B cell (primary cell): Measurements from ENCODE around the gene UMODL1. TPM values are rescaled to one million over a fixed set of nuclear protein-coding genes. Genes with fewer than 3 reads are reported as not detected.

Experiments
- ATAC-seq: fragments of 200-7000 bp; cut with Tn5 transposase; one replicate; pipeline ENCODE4 v1.10.0; 2021; ENCODE audit warnings: low read depth, mild to moderate bottlenecking, moderate number of reproducible peaks, moderate library complexity
- CTCF ChIA-PET: fragments of 350-600 bp; sonication (Branson Sonifier 250); formaldehyde crosslinking; loops from one replicate; lab custom pipeline; 2021; ENCODE audit warnings: antibody characterized with exemption, inconsistent platforms; lab: Charles Lee
- POLR2A ChIA-PET: fragments of 350-600 bp; sonication (Branson Sonifier 250); formaldehyde crosslinking; loops from one replicate; lab custom pipeline; 2021; ENCODE audit warnings: antibody characterized with exemption; lab: Charles Lee
- DNase-seq: peaks from one replicate; pipeline ENCODE4 v3.0.0; 2013
- H2AFZ ChIP-seq: 2 replicates; pipeline ENCODE4 v1.6.1; 2012; ENCODE audit warnings: mild to moderate bottlenecking, low read depth, low read length; ENCODE audit not compliant: insufficient read depth, poor library complexity, severe bottlenecking
- H3K27ac ChIP-seq, 2 donors: 1 replicate in 1 of 2; 2 replicates in 1 of 2; pipeline ENCODE4 v1.5.1; 2012 to 2013; ENCODE audit warnings: low read length in 2 of 2, mild to moderate bottlenecking in 2 of 2, moderate library complexity in 1 of 2
- H3K27me3 ChIP-seq, 4 experiments: fragments of 200-600 bp in 1 of 4; sonication (generic) in 1 of 4; replicated peaks in 1 of 4; 1 replicate in 2 of 4; 2 replicates in 2 of 4; pipeline versions ENCODE4 v1.6.1 to v1.7.0; 2013 to 2016; ENCODE audit warnings: low read length in 3 of 4, mild to moderate bottlenecking in 2 of 4, mixed read lengths in 1 of 4, moderate library complexity in 1 of 4; ENCODE audit not compliant: insufficient read depth in 4 of 4, control insufficient read depth in 3 of 4; ENCODE audit errors: control extremely low read depth in 1 of 4
- H3K36me3 ChIP-seq, 2 experiments: replicated peaks in 1 of 2; 1 replicate in 1 of 2; 2 replicates in 1 of 2; pipeline versions ENCODE4 v1.6.1 to v1.7.1; 2013; ENCODE audit warnings: low read length in 1 of 2; ENCODE audit not compliant: insufficient read depth in 2 of 2, control insufficient read depth in 1 of 2; ENCODE audit errors: control extremely low read depth in 1 of 2, extremely low read depth in 1 of 2
- H3K4me1 ChIP-seq, 2 donors: fragments of 200-600 bp in 1 of 2; sonication (generic) in 1 of 2; 1 replicate in 1 of 2; 2 replicates in 1 of 2; pipeline versions ENCODE4 v1.5.1 to v1.6.1; 2013 to 2017; ENCODE audit warnings: low read length in 2 of 2; ENCODE audit not compliant: control insufficient read depth in 2 of 2, insufficient read depth in 2 of 2
- H3K4me2 ChIP-seq: replicated peaks from 2 replicates; pipeline ENCODE3; 2012; ENCODE audit warnings: mild to moderate bottlenecking, low read depth, low read length; ENCODE audit not compliant: poor library complexity, severe bottlenecking
- H3K4me3 ChIP-seq, 5 experiments: fragments of 200-600 bp in 1 of 5; sonication (generic) in 1 of 5; 1 replicate in 3 of 5; 2 replicates in 2 of 5; pipeline versions ENCODE4 v1.5.1 to v1.7.0; 2011 to 2016; ENCODE audit warnings: low read length in 4 of 5, mild to moderate bottlenecking in 4 of 5, low read depth in 2 of 5, control low read depth in 1 of 5, moderate library complexity in 1 of 5; ENCODE audit not compliant: insufficient read depth in 1 of 5; ENCODE audit errors: control extremely low read depth in 1 of 5, extremely low read depth in 1 of 5
- H3K79me2 ChIP-seq: fragments of 200-600 bp; sonication (generic); one replicate; pipeline ENCODE4 v1.6.0; 2016; ENCODE audit warnings: low read length; ENCODE audit not compliant: control insufficient read depth, insufficient read depth
- H3K9ac ChIP-seq: fragments of 200-600 bp; sonication (generic); 2 replicates; pipeline ENCODE4 v1.6.1; 2017; ENCODE audit warnings: mild to moderate bottlenecking, low read length, moderate library complexity
- H3K9me3 ChIP-seq, 3 donors: one replicate each; pipeline versions ENCODE4 v1.6.1 to v1.7.1; 2013; ENCODE audit warnings: low read length in 2 of 3; ENCODE audit not compliant: control insufficient read depth in 2 of 3, insufficient read depth in 1 of 3; ENCODE audit errors: control extremely low read depth in 1 of 3
- H4K20me1 ChIP-seq: 2 replicates; pipeline ENCODE4 v1.6.0; 2012; ENCODE audit warnings: mild to moderate bottlenecking, low read length; ENCODE audit not compliant: insufficient read depth, control insufficient read depth, poor library complexity, severe bottlenecking
- H3K27ac Mint-ChIP-seq: one replicate; pipeline ENCODE4 v1.8.0; 2021; ENCODE audit warnings: mixed read lengths
- H3K27me3 Mint-ChIP-seq: one replicate; pipeline ENCODE4 v1.8.0; 2021; ENCODE audit warnings: mixed read lengths
- H3K4me1 Mint-ChIP-seq: one replicate; pipeline ENCODE4 v1.8.0; 2021; ENCODE audit warnings: mixed read lengths
- H3K4me3 Mint-ChIP-seq: one replicate; pipeline ENCODE4 v1.8.0; 2021; ENCODE audit warnings: mixed read lengths
- H3K9me3 Mint-ChIP-seq: one replicate; pipeline ENCODE4 v1.8.0; 2022; ENCODE audit warnings: mixed read lengths; ENCODE audit not compliant: insufficient read depth
- CTCF ChIP-seq: fragments of 200-600 bp; IDR thresholded peaks from one replicate; pipeline ENCODE4 v1.8.0; 2022; ENCODE audit warnings: antibody characterized with exemption, mild to moderate bottlenecking
- EZH2 ChIP-seq: IDR thresholded peaks from 2 replicates; pipeline ENCODE4 v1.6.1; 2012; ENCODE audit warnings: borderline replicate concordance, low read depth, mild to moderate bottlenecking, moderate library complexity, low read length; ENCODE audit not compliant: insufficient read depth, poor library complexity, severe bottlenecking
- WGBS: methylation state at CpG from one replicate; pipeline ENCODE4 v1.1.5; 2013; ENCODE audit warnings: missing lambda C conversion rate; ENCODE audit not compliant: insufficient coverage; 5-methylcytosine and 5-hydroxymethylcytosine counted together
- intact Hi-C: fragments of 100-400 bp; cut with micrococcal nuclease; formaldehyde crosslinking; loops from one replicate; pipeline ENCODE4 v1.10.0; 2022
- polyA plus RNA-seq: library from polyadenylated mRNA; depleted of rRNA; stranded (reverse); fragments of >200 nt; gene quantifications from 2 replicates; pipeline ENCODE4 v1.2.3, GENCODE V29; 2012
- total RNA-seq, 2 donors: library from RNA; stranded (reverse); fragments of 120-200 nt in 1 of 2; gene quantifications; 1 replicate in 1 of 2; 2 replicates in 1 of 2; pipeline versions ENCODE4 v1.2.3 to v1.2.4, GENCODE V29; 2013 to 2022

Gene UMODL1
- total and polyA plus RNA-seq, 2 donors (not counting 1 experiment from before 2014, with no cell fraction given) = 0.10 to 0.49 TPM

- peaks cover 8% of the 10 kb centered on the region for H3K27me3 Mint-ChIP-seq
- H3K4me2 ChIP-seq = no peak overlapping the region
- no peak overlapping the region for H3K9ac ChIP-seq
- TF ChIP-seq EZH2 (no peak), CTCF (no peak)
- H2AFZ ChIP-seq = no peak overlapping the region
- H4K20me1 ChIP-seq = no peaks in the 10 kb centered on the region
- DNase-seq = no peak
- intact Hi-C loops = no loop called here
- ATAC-seq = no peak
- peaks cover 6% of the 10 kb centered on the region for H3K4me1 Mint-ChIP-seq
- peaks cover 0 to 3% (median under 1%) of the 10 kb centered on the region in 4 experiments for H3K27me3 ChIP-seq
- no peaks in the 10 kb centered on the region for H3K4me1 ChIP-seq
- CTCF ChIA-PET = interaction anchor here (0.8 kb wide), 2 partner anchors 15 to 33 kb away, joined by 3 read pairs; no protein-coding TSS in a partner anchor
- H3K79me2 ChIP-seq = no peaks in the 10 kb centered on the region
- POLR2A ChIA-PET = no interaction called here
- no peaks in the 10 kb centered on the region for H3K9me3 Mint-ChIP-seq
- H3K27ac ChIP-seq = no peak overlapping the region
- no peaks in the 10 kb centered on the region for H3K36me3 ChIP-seq
- H3K4me3 ChIP-seq = no peak overlapping the region
- H3K27ac Mint-ChIP-seq = no peak overlapping the region
- no peaks in the 10 kb centered on the region for H3K9me3 ChIP-seq
- H3K4me3 Mint-ChIP-seq = no peak overlapping the region
- WGBS = 49% methylated on average over 3 of the region's 4 CpGs
These were observed 39.3 kb upstream of the UMODL1 start for GRCh38 chr21:42031816-42032215.

- peaks cover 9% of the 10 kb centered on the region for H3K4me1 Mint-ChIP-seq
- no peaks in the 10 kb centered on the region for H3K79me2 ChIP-seq
- intact Hi-C loops = no loop called here
- peaks cover 0 to 3% (median under 1%) of the 10 kb centered on the region in 4 experiments for H3K27me3 ChIP-seq
- no peak overlapping the region for H3K4me3 Mint-ChIP-seq
- H3K27me3 Mint-ChIP-seq = peaks cover 8% of the 10 kb centered on the region
- no peak overlapping the region for H3K4me3 ChIP-seq
- H3K9me3 ChIP-seq = no peaks in the 10 kb centered on the region
- no peaks in the 10 kb centered on the region for H3K9me3 Mint-ChIP-seq
- H3K4me1 ChIP-seq = no peaks in the 10 kb centered on the region
- no peak overlapping the region for H3K27ac ChIP-seq
- H3K9ac ChIP-seq = no peak overlapping the region
- DNase-seq = no peak
- ChIA-PET POLR2A (no interaction called here), CTCF (interaction anchor here (0.8 to 1.4 kb wide), 3 partner anchors 14 to 85 kb away, joined by 3 to 5 read pairs (median 3); no protein-coding TSS in a partner anchor)
- no peaks in the 10 kb centered on the region for H3K36me3 ChIP-seq
- TF ChIP-seq CTCF = no peak
- TF ChIP-seq EZH2 = no peak
- no peak overlapping the region for H2AFZ ChIP-seq
- no peak overlapping the region for H3K4me2 ChIP-seq
- H3K27ac Mint-ChIP-seq = no peak overlapping the region
- ATAC-seq = no peak
- 88% methylated on average over 1 of the region's 2 CpGs for WGBS
- no peaks in the 10 kb centered on the region for H4K20me1 ChIP-seq
These were observed 38.9 kb upstream of the UMODL1 start for GRCh38 chr21:42032266-42032665.
